Karpas-422 (cell line): ENCODE measurements around the gene TMEM30A. TPM values are rescaled to one million over a fixed set of nuclear protein-coding genes. Genes with fewer than 3 reads are reported as not detected.

Experiments used
- DNase-seq: peaks from one replicate; pipeline ENCODE4 v3.0.0-alpha.2; 2015
- H2AFZ ChIP-seq: fragments of 200-600 bp; sonication (generic); 2 replicates; pipeline ENCODE4 v1.6.1; 2014; ENCODE audit warnings: antibody characterized with exemption, low read length, mixed read lengths
- H3K27ac ChIP-seq: fragments of 200-600 bp; sonication (generic); 2 replicates; pipeline ENCODE4 v1.5.1; 2014; ENCODE audit warnings: mild to moderate bottlenecking, low read length, moderate library complexity
- H3K27me3 ChIP-seq: fragments of 200-600 bp; sonication (generic); 2 replicates; pipeline ENCODE4 v1.6.1; 2014; ENCODE audit warnings: low read length, mixed read lengths
- H3K36me3 ChIP-seq: fragments of 200-600 bp; sonication (generic); 2 replicates; pipeline ENCODE4 v1.6.1; 2014; ENCODE audit warnings: low read length, mixed read lengths; ENCODE audit not compliant: insufficient read depth
- H3K4me1 ChIP-seq: fragments of 200-600 bp; sonication (generic); 2 replicates; pipeline ENCODE4 v1.6.1; 2014; ENCODE audit warnings: mild to moderate bottlenecking, low read length, mixed read lengths
- H3K4me2 ChIP-seq: fragments of 200-600 bp; sonication (generic); 2 replicates; pipeline ENCODE4 v1.6.1; 2014; ENCODE audit warnings: low read length, low read depth, mild to moderate bottlenecking; ENCODE audit not compliant: poor library complexity, severe bottlenecking
- H3K4me3 ChIP-seq: fragments of 200-600 bp; sonication (generic); 2 replicates; pipeline ENCODE4 v1.5.1; 2014; ENCODE audit warnings: mild to moderate bottlenecking, antibody characterized with exemption, low read length, mixed read lengths
- H3K79me2 ChIP-seq: fragments of 200-600 bp; sonication (generic); 2 replicates; pipeline ENCODE4 v1.6.1; 2014; ENCODE audit warnings: mild to moderate bottlenecking, low read length, mixed read lengths
- H3K9ac ChIP-seq: fragments of 200-600 bp; sonication (generic); 2 replicates; pipeline ENCODE4 v1.6.0; 2014; ENCODE audit warnings: low read length
- H3K9me2 ChIP-seq: fragments of 200-600 bp; sonication (generic), shearing (Covaris generic); replicated peaks from 2 replicates; pipeline ENCODE4 v1.6.0; 2014; ENCODE audit warnings: mild to moderate bottlenecking, low read length, moderate library complexity; ENCODE audit not compliant: insufficient read depth
- H3K9me3 ChIP-seq: fragments of 300-700, 200-600 bp; sonication (generic); 2 replicates; pipeline ENCODE4 v1.6.1; 2014; ENCODE audit warnings: low read length, mixed read lengths
- H4K20me1 ChIP-seq: fragments of 200-600 bp; sonication (generic); 2 replicates; pipeline ENCODE4 v1.6.1; 2014; ENCODE audit warnings: mild to moderate bottlenecking, antibody characterized with exemption, low read length, low read depth; ENCODE audit not compliant: insufficient read depth
- total RNA-seq: library from RNA; depleted of rRNA; stranded (reverse); fragments of >200 nt; shearing (Covaris generic); gene quantifications from 2 replicates; pipeline ENCODE4 v1.2.3, GENCODE V29; 2014; ENCODE audit warnings: low replicate concordance

The TMEM30A gene
- total RNA-seq, 1 experiment from 2014 or later: 78.5 TPM

DNA sequence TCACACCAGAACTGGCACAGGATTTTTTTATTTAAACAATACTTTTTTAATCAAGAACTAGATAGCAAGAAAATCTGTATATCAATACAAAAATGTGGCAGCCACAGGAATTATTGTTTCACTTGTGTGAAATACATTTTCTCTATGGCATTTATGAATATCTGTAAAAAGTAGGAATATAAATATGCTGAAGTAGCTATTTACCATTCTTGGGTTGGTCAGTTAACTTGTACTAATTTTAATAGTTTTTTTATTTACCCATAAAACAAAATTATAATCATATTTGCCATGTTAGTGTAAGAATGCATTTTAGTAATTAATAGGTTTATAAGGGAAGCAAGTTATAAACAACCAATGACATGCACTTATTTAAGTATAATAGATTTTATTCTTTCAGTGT lies 31.4 kb upstream of the TMEM30A start:
- Histone ChIP-seq H3K4me2 (no peak overlapping the region), H4K20me1 (no peaks in the 10 kb centered on the region), H3K9me3 (no peaks in the 10 kb centered on the region), H3K36me3 (no peaks in the 10 kb centered on the region), H3K9me2 (no peaks in the 10 kb centered on the region), H3K9ac (no peak overlapping the region), H3K79me2 (no peaks in the 10 kb centered on the region), H2AFZ (no peak overlapping the region), H3K27me3 (no peaks in the 10 kb centered on the region; the same call in 1 of the 2 replicates), H3K4me3 (no peak overlapping the region), H3K4me1 (no peaks in the 10 kb centered on the region), H3K27ac (no peak overlapping the region)
- DNase-seq: no peak

- no peak for DNase-seq
- Histone ChIP-seq H3K4me3 (no peak overlapping the region), H3K9me3 (no peaks in the 10 kb centered on the region)
These were observed 23.8 kb upstream of the TMEM30A start for GRCh38 chr6:75308250-75308988.

GRCh38 chr6:75307364-75308004 lies 22.9 kb upstream of the TMEM30A start:
- H3K27me3 ChIP-seq: no peaks in the 10 kb centered on the region
- no peak overlapping the region for H3K9ac ChIP-seq
- H3K79me2 ChIP-seq: no peaks in the 10 kb centered on the region
- no peak overlapping the region for H2AFZ ChIP-seq
- no peak overlapping the region for H3K27ac ChIP-seq
- H3K4me2 ChIP-seq: no peak overlapping the region
- no peaks in the 10 kb centered on the region for H3K9me2 ChIP-seq
- H3K9me3 ChIP-seq: no peaks in the 10 kb centered on the region
- H3K36me3 ChIP-seq: no peaks in the 10 kb centered on the region
- H4K20me1 ChIP-seq: no peaks in the 10 kb centered on the region
- H3K4me1 ChIP-seq: no peaks in the 10 kb centered on the region
- H3K4me3 ChIP-seq: no peak overlapping the region
- no peak for DNase-seq

More at GRCh38 chr6:75308250-75308988, 23.8 kb upstream of the TMEM30A start:
- Histone ChIP-seq H3K9me2 (no peaks in the 10 kb centered on the region), H3K4me1 (no peaks in the 10 kb centered on the region), H3K27me3 (no peaks in the 10 kb centered on the region), H2AFZ (no peak overlapping the region), H3K79me2 (no peaks in the 10 kb centered on the region), H3K36me3 (no peaks in the 10 kb centered on the region), H3K4me2 (no peak overlapping the region), H3K27ac (no peak overlapping the region), H4K20me1 (no peaks in the 10 kb centered on the region), H3K9ac (no peak overlapping the region)

DNA sequence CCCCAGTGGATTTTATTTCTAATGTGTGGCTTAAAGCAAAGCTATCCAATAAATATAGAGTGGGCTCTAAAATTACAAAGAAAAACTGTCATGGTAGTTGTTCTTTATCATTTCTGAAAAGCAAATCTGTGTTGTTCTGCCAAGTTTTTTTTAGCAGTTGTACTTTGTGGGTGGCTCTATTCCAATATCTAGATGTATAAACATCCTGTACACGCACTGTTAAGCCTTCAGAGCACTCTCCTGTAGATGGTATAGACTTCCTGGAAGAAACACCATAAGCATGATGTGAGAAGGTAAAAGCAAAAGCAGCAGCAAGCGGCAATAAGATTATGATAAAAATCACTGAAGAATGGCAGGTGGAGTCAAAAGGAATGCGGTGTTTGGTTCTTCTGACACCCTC lies 21.5 kb upstream of the TMEM30A start:
- Histone ChIP-seq H3K27me3 (no peaks in the 10 kb centered on the region), H3K9ac (no peak overlapping the region), H3K9me3 (no peaks in the 10 kb centered on the region), H2AFZ (no peak overlapping the region), H3K4me2 (no peak overlapping the region), H3K4me1 (no peaks in the 10 kb centered on the region), H3K27ac (no peak overlapping the region), H3K36me3 (no peaks in the 10 kb centered on the region), H3K79me2 (no peaks in the 10 kb centered on the region), H3K4me3 (no peak overlapping the region), H4K20me1 (no peaks in the 10 kb centered on the region), H3K9me2 (no peaks in the 10 kb centered on the region)
- no peak for DNase-seq

DNA sequence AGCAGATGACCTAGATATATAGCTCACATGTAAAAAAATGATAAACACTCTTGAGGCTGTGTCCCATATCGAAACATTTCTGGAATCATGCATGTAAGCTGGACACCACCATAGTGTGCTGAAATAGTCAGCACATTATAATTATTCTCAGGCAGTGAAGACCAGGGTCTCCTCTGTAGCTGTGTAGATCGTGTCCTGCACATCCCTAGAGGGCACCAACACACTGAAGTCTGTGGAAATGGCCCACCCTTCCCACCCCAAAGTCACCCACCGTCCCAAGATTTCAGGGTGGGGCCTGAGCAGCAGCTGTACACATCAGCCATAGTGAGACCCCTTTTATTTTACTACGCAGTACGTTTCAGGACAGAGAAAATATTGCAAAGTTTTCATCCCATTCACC lies 21.0 kb upstream of the TMEM30A start:
- 0 out of 2 replicates have a peak, but pooled peaks cover under 1% of the 10 kb centered on the region for H4K20me1 ChIP-seq
- no peak overlapping the region for H2AFZ ChIP-seq
- H3K4me2 ChIP-seq: no peak overlapping the region
- no peaks in the 10 kb centered on the region for H3K36me3 ChIP-seq
- no peak overlapping the region for H3K9ac ChIP-seq
- no peak overlapping the region for H3K27ac ChIP-seq
- H3K9me3 ChIP-seq: no peaks in the 10 kb centered on the region
- no peak for DNase-seq
- H3K27me3 ChIP-seq: no peaks in the 10 kb centered on the region
- H3K4me1 ChIP-seq: peaks cover 2% of the 10 kb centered on the region
- no peaks in the 10 kb centered on the region for H3K79me2 ChIP-seq
- H3K9me2 ChIP-seq: no peaks in the 10 kb centered on the region
- H3K4me3 ChIP-seq: no peak overlapping the region

GRCh38 chr6:75302280-75302679 lies 17.7 kb upstream of the TMEM30A start:
- H4K20me1 ChIP-seq: 0 out of 2 replicates have a peak, but pooled peaks cover 7% of the 10 kb centered on the region
- no peak overlapping the region for H3K27ac ChIP-seq
- H3K9me3 ChIP-seq: no peaks in the 10 kb centered on the region
- peaks cover 9% of the 10 kb centered on the region for H3K4me1 ChIP-seq
- H3K79me2 ChIP-seq: no peaks in the 10 kb centered on the region
- DNase-seq: no peak
- H3K4me2 ChIP-seq: no peak overlapping the region
- H3K4me3 ChIP-seq: no peak overlapping the region
- no peaks in the 10 kb centered on the region for H3K9me2 ChIP-seq
- no peak overlapping the region for H2AFZ ChIP-seq
- H3K9ac ChIP-seq: no peak overlapping the region
- no peaks in the 10 kb centered on the region for H3K36me3 ChIP-seq
- H3K27me3 ChIP-seq: no peaks in the 10 kb centered on the region

DNA sequence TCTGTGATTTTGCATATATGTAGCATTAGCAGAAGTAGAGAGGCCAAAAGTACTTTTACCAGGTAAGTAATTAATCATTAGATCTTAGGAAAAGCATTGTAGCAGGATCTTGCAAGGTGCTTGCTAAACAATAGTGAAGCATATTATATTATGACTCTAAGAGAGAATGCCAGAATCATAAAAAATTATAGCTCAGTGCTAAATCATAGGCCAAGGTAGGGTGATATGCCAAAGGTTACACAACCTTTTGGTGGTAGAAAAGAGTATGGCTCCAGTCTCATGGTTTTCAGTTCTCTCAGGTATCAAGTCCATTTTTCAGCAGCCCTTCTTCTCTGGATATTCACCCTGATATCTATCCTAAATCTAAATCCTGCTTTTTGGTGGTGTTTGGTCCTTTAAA lies 16.9 kb upstream of the TMEM30A start:
- Histone ChIP-seq H3K4me2 (no peak overlapping the region), H3K79me2 (no peaks in the 10 kb centered on the region), H3K9ac (no peak overlapping the region), H2AFZ (no peak overlapping the region), H3K27ac (no peak overlapping the region), H3K27me3 (no peaks in the 10 kb centered on the region), H3K36me3 (no peaks in the 10 kb centered on the region), H3K4me1 (peaks cover 9% of the 10 kb centered on the region), H4K20me1 (0 out of 2 replicates have a peak, but pooled peaks cover 7% of the 10 kb centered on the region), H3K4me3 (no peak overlapping the region), H3K9me3 (no peaks in the 10 kb centered on the region), H3K9me2 (no peaks in the 10 kb centered on the region)
- DNase-seq: no peak

DNA sequence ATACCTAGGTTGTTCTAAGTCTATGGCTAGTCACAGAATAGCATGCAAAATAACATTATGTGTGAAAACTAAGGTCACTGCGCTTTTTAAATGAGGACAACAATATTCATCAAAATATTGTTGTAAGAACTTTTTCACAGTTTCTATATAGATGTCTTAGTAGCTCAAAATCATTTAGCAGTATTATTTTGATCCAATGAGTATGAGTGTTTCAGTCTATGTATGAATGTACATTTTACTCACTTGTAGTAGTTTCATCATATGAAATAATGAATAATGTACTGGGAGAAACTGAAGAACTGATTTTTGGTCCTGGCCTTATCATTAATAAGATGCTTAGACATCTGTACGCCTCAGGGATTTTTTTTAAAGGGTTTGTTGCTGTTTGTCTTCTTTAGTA lies 16.5 kb upstream of the TMEM30A start:
- H3K79me2 ChIP-seq: no peaks in the 10 kb centered on the region
- no peak overlapping the region for H3K27ac ChIP-seq
- no peaks in the 10 kb centered on the region for H3K9me2 ChIP-seq
- H3K36me3 ChIP-seq: no peaks in the 10 kb centered on the region
- DNase-seq: no peak
- no peaks in the 10 kb centered on the region for H3K27me3 ChIP-seq
- H3K9ac ChIP-seq: no peak overlapping the region
- H3K4me1 ChIP-seq: peaks cover 9% of the 10 kb centered on the region
- H4K20me1 ChIP-seq: 0 out of 2 replicates have a peak, but pooled peaks cover 7% of the 10 kb centered on the region
- no peaks in the 10 kb centered on the region for H3K9me3 ChIP-seq
- no peak overlapping the region for H3K4me2 ChIP-seq
- H2AFZ ChIP-seq: no peak overlapping the region
- H3K4me3 ChIP-seq: no peak overlapping the region
